Activated CD4-positive, alpha-beta T cell treated with anti-CD3 and anti-CD28 coated beads, Interleukin-2, amount 10 ng/mL, durations not matched to agents 7 days and 5 days (primary cell): ENCODE results near the gene PWP1. TPM values are rescaled to one million over a fixed set of nuclear protein-coding genes. Genes with fewer than 3 reads are reported as not detected.

ENCODE experiments used
- CTCF ChIA-PET: fragments of 350-600 bp; sonication (Branson Sonifier 250); formaldehyde crosslinking; loops from one replicate; lab custom pipeline; 2021; ENCODE audit warnings: antibody characterized with exemption; lab: Charles Lee
- POLR2A ChIA-PET: fragments of 350-600 bp; sonication (Branson Sonifier 250); formaldehyde crosslinking; loops from one replicate; lab custom pipeline; 2021; ENCODE audit warnings: antibody characterized with exemption; lab: Charles Lee
- DNase-seq: peaks from one replicate; pipeline ENCODE4 v3.0.0-alpha.2; 2020
- H3K27ac Mint-ChIP-seq: one replicate; pipeline ENCODE4 v1.8.0; 2021; ENCODE audit warnings: mild to moderate bottlenecking, moderate library complexity, mixed read lengths
- H3K27me3 Mint-ChIP-seq: one replicate; pipeline ENCODE4 v1.8.0; 2021; ENCODE audit warnings: mixed read lengths
- H3K36me3 Mint-ChIP-seq: one replicate; pipeline ENCODE4 v1.8.0; 2021; ENCODE audit warnings: low read depth, mixed read lengths
- H3K4me1 Mint-ChIP-seq: one replicate; pipeline ENCODE4 v1.8.0; 2021; ENCODE audit warnings: mixed read lengths
- H3K4me3 Mint-ChIP-seq: one replicate; pipeline ENCODE4 v1.8.0; 2021; ENCODE audit warnings: mild to moderate bottlenecking, moderate library complexity, mixed read lengths
- H3K9me3 Mint-ChIP-seq: one replicate; pipeline ENCODE4 v1.8.0; 2021; ENCODE audit warnings: mixed read lengths
- total RNA-seq, 2 experiments: library from RNA; stranded (reverse); gene quantifications; one replicate each; pipeline ENCODE4 v1.2.3, GENCODE V29; 2021

The PWP1 gene
- 10 to 100 TPM; 39.3 to 42.5 TPM for total RNA-seq

GRCh38 chr12:107685360-107686248 lies at the start of gene PWP1:
Gene PWP1 (plus strand): TSS chr12:107685799. CDS start chr12:107685900, 101 bp downstream.
- Mint-ChIP-seq H3K4me1 (peaks cover 26% of the 10 kb centered on the region), H3K4me3 (peak within 1 kb of the TSS; percentile 86), H3K27me3 (peaks cover under 1% of the 10 kb centered on the region), H3K27ac (peak within 1 kb of the TSS; percentile 95), H3K9me3 (no peaks in the 10 kb centered on the region), H3K36me3 (peaks cover 25% of the 10 kb centered on the region)
- peak; percentile 96 for DNase-seq
- CTCF ChIA-PET = interaction anchor here (0.6 to 2.0 kb wide), 5 partner anchors 10 to 77 kb away, joined by 3 to 7 read pairs (median 3); no protein-coding TSS in a partner anchor
- POLR2A ChIA-PET = interaction anchor here (0.5 kb wide), 1 partner anchor 76 kb away, joined by 3 read pairs; no protein-coding TSS in a partner anchor

DNA sequence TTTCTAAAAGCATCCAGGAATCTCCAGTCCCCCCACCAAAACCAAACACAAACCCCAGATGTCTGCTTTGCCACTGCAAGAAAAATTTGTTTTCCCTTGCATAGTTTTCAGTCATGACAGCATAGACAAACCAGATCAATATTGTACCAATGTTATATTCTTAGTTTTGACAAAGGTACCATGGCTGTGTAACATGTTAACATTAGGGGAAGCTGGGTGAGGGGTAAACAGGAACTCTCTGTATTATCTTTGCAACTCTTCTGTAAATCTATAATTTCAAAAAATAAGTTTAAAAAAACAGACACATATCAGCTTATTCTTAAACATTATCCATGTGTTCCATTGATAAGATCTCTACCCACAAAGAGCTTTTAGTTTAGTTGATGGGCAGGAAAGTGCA lies 44.4 kb upstream of the PWP1 start:
- no peaks in the 10 kb centered on the region for H3K4me1 Mint-ChIP-seq
- no peak overlapping the region for H3K4me3 Mint-ChIP-seq
- ChIA-PET POLR2A (no interaction called here), CTCF (interaction anchor here (0.5 kb wide), 1 partner anchor 363 kb away, joined by 3 read pairs; no protein-coding TSS in a partner anchor)
- no peak for DNase-seq
- no peaks in the 10 kb centered on the region for H3K27me3 Mint-ChIP-seq
- H3K9me3 Mint-ChIP-seq = no peaks in the 10 kb centered on the region
- no peak overlapping the region for H3K27ac Mint-ChIP-seq
- H3K36me3 Mint-ChIP-seq = peaks cover 7% of the 10 kb centered on the region

DNA sequence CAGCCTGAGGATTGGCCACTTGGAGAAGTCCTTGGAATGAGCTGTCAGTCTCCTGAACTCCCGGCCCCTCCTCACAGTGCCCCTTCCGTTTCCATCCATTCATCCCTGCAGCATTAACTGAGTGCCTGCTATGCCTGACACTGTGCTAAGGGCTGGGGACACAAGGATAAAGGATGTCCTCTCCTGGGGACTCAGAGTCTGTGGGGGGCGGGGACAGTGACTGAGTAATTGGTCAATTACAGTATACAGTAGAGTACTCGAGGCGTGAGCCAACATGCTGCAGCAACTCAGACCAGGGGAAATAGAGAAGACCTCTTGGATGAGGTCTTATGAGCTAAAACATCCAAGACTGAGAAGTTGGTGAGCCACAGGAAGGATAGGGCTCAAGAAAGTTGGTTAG lies 43.4 kb upstream of the PWP1 start:
- Mint-ChIP-seq H3K4me3 (no peak overlapping the region), H3K36me3 (peaks cover 7% of the 10 kb centered on the region)
- CTCF ChIA-PET = interaction anchor here (0.6 kb wide), 1 partner anchor 1772 kb away, joined by 3 read pairs; no protein-coding TSS in a partner anchor

GRCh38 chr12:107645630-107646333 lies 39.8 kb upstream of the PWP1 start:
- POLR2A ChIA-PET = no interaction called here
- Mint-ChIP-seq H3K36me3 (peaks cover 4% of the 10 kb centered on the region), H3K4me3 (no peak overlapping the region), H3K4me1 (no peaks in the 10 kb centered on the region), H3K27me3 (no peaks in the 10 kb centered on the region), H3K9me3 (no peaks in the 10 kb centered on the region), H3K27ac (no peak overlapping the region)
- CTCF ChIA-PET = interaction anchor here (1.3 kb wide), 1 partner anchor 31 kb away, joined by 3 read pairs; no protein-coding TSS in a partner anchor
- no peak for DNase-seq

More for the DNA sequence above, 43.4 kb upstream of the PWP1 start:
- no peak for DNase-seq
- POLR2A ChIA-PET = no interaction called here
- no peaks in the 10 kb centered on the region for H3K4me1 Mint-ChIP-seq
- no peaks in the 10 kb centered on the region for H3K27me3 Mint-ChIP-seq
- no peaks in the 10 kb centered on the region for H3K9me3 Mint-ChIP-seq
- no peak overlapping the region for H3K27ac Mint-ChIP-seq

DNA sequence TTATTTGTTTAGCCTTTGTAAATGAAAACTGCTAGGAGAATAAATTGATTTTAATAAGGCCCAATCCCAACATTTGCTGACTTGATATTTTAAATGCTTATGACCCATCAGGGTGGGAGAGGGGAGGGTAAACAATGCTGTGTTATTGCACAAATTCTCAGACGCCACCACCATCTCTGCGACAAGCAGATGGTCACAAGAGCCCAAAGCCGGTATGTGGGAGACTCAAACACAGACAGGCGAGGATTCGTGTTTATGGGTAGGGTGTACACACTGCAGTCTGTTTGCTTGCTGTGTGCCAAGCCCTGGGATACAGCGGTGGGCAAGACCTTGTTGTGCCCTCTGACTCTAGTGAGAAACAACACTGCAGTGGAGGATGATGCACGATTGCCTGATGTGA lies 39.2 kb upstream of the PWP1 start:
- Mint-ChIP-seq H3K27ac (no peak overlapping the region), H3K27me3 (no peaks in the 10 kb centered on the region), H3K9me3 (no peaks in the 10 kb centered on the region), H3K4me1 (no peaks in the 10 kb centered on the region), H3K36me3 (peaks cover 4% of the 10 kb centered on the region), H3K4me3 (no peak overlapping the region)
- ChIA-PET CTCF (no interaction called here), POLR2A (no interaction called here)
- no peak for DNase-seq

- no peak overlapping the region for H3K27ac Mint-ChIP-seq
- CTCF ChIA-PET = no interaction called here
Observed at GRCh38 chr12:107649661-107650061, 35.9 kb upstream of the PWP1 start.

DNA sequence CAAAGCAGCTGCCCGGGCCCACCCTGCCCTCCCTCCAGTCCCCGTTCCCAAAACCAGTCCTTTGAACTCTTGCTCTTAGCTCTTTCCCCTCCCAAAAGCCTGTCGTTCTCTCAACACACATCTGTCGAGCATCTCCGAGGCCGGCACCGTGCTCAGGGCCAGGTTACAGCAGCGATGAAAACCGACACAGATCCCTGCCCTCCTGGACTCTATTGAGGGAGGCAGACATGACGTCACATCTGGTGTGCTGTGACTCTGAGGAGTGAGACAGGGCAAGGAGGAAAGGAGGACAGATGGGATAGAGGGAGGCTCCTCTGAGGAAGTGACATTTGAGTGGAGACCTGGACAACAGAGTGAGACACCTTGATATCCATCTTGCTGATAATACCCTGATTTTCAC lies 34.6 kb upstream of the PWP1 start:
- H3K4me3 Mint-ChIP-seq = no peak overlapping the region

More at GRCh38 chr12:107649661-107650061, 35.9 kb upstream of the PWP1 start:
- peaks cover 5% of the 10 kb centered on the region for H3K4me1 Mint-ChIP-seq
- DNase-seq = no peak
- no peak overlapping the region for H3K4me3 Mint-ChIP-seq
- H3K36me3 Mint-ChIP-seq = no peaks in the 10 kb centered on the region
- no peaks in the 10 kb centered on the region for H3K27me3 Mint-ChIP-seq
- POLR2A ChIA-PET = no interaction called here
- no peaks in the 10 kb centered on the region for H3K9me3 Mint-ChIP-seq

DNA sequence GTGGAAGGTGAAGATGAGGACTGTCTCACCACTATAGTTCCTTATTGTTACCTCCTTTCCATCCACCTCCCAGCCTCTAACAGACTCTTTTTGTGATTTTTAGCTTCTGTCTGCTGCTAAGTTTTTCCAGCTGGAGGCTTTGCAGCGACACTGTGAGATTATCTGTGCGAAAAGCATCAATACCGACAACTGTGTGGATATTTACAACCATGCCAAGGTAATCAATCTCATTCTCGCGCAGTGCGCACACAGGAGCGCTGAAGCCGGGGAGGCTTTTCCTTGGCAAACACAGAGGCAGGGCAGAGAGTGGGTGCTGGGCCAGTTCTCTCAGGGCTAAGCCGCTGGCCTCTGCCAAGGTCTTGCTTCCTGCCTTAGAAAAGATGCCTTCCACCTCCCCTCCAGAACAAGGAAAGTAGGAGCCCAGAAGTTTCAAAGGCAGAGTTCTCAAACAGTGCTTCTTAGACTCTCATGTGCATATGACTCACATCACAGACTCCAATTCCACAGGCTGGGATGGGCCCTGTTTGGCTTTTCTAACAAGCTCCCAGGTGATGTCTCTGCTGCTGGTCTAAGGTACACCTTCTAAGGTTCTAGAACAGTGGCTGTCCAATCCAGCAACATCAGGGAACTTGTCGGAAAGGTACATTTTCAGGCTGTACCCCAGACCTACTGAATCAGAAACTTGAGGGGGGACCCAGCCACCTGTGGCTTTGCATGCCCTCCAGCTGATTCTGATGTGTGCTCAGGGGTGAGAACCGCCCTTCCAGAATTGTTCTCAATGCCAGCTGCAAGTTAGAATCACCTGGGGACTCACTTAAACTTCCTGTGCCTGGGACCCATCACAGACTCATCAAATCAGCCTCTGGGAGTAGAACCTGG lies 33.8 kb upstream of the PWP1 start:
- ChIA-PET POLR2A (no interaction called here), CTCF (no interaction called here)
- no peaks in the 10 kb centered on the region for H3K9me3 Mint-ChIP-seq
- no peak overlapping the region for H3K27ac Mint-ChIP-seq
- H3K36me3 Mint-ChIP-seq = peaks cover 2% of the 10 kb centered on the region
- no peaks in the 10 kb centered on the region for H3K27me3 Mint-ChIP-seq
- DNase-seq = no peak
- peaks cover 5% of the 10 kb centered on the region for H3K4me1 Mint-ChIP-seq
- H3K4me3 Mint-ChIP-seq = no peak overlapping the region

More for the DNA sequence above, 34.6 kb upstream of the PWP1 start:
- no peak overlapping the region for H3K27ac Mint-ChIP-seq
- peaks cover 2% of the 10 kb centered on the region for H3K36me3 Mint-ChIP-seq
- H3K27me3 Mint-ChIP-seq = no peaks in the 10 kb centered on the region
- H3K9me3 Mint-ChIP-seq = no peaks in the 10 kb centered on the region
- ChIA-PET POLR2A (no interaction called here), CTCF (no interaction called here)
- peaks cover 5% of the 10 kb centered on the region for H3K4me1 Mint-ChIP-seq
- no peak for DNase-seq

- peaks cover 7% of the 10 kb centered on the region for H3K36me3 Mint-ChIP-seq
- H3K4me1 Mint-ChIP-seq = peaks cover 5% of the 10 kb centered on the region
- no peak for DNase-seq
- H3K27ac Mint-ChIP-seq = no peak overlapping the region
- H3K9me3 Mint-ChIP-seq = no peaks in the 10 kb centered on the region
- ChIA-PET CTCF (interaction anchor here (0.7 kb wide), 1 partner anchor 303 kb away, joined by 6 read pairs; no protein-coding TSS in a partner anchor), POLR2A (no interaction called here)
- H3K27me3 Mint-ChIP-seq = no peaks in the 10 kb centered on the region
- no peak overlapping the region for H3K4me3 Mint-ChIP-seq
Observed at GRCh38 chr12:107653519-107653918, 32.1 kb upstream of the PWP1 start.

DNA sequence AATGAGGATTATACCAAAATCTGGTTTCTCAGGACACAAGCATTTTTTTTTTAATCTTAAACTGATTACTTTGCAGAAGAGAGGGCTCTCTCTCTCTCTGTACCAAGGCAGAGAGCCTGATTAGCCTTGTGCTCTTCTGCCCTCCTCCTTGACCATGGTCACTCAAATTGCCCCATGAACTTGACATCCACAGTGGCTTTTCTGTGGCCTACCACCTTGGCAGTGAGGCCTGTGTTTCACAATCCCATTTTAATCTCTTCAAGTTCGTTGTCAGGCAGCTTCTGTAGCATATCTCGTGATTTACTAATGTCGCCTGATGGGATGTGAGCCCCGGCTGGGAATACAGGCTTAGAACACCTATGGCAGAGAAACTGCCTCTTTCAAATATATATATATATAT lies 30.7 kb upstream of the PWP1 start:
- Mint-ChIP-seq H3K4me3 (no peak overlapping the region), H3K36me3 (peaks cover 13% of the 10 kb centered on the region), H3K4me1 (peaks cover 5% of the 10 kb centered on the region), H3K27ac (no peak overlapping the region), H3K9me3 (no peaks in the 10 kb centered on the region), H3K27me3 (no peaks in the 10 kb centered on the region)
- CTCF ChIA-PET = no interaction called here
- no peak for DNase-seq
- POLR2A ChIA-PET = no interaction called here

DNA sequence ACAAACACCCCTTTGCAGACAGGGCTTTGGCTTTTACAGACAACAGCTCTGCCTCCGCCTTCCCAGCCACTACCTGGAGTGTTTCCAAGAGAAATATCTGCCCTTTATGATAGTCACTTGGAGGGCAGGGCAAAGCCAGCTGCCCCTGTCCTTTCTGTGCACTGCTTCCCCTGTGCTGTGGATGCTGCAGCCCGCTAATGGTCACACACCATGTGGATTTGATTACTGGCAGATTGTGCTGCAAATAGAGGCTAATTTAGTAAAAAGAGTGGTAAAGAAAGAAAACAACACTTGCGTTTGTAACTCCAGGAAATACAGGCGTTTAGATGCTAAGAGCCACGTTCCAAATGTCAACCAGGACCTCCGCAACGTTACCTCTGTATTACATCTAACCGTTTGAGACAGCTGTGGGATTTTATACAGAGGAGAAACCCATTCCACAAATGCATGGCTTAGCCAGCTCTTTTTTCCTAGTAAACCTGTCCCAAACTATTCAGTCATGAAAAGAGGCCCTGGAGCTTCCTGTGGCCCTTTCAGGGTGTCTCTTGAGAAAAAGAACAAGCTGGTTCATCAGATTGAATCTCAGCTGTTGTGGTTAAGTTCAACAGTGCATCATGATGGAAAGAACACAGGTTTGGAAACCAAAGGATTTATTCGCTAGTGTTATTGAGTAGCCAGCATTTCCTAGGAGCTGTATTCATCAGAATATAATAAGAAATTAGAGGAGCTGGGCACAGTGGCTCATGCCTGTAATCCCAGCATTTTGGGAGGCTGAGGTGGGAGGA lies 30.1 kb upstream of the PWP1 start:
- ChIA-PET POLR2A (no interaction called here), CTCF (interaction anchor here (1.0 kb wide), 1 partner anchor 55 kb away, joined by 3 read pairs; no protein-coding TSS in a partner anchor)
- H3K4me1 Mint-ChIP-seq = peaks cover 5% of the 10 kb centered on the region
- no peak for DNase-seq
- H3K27ac Mint-ChIP-seq = no peak overlapping the region
- H3K36me3 Mint-ChIP-seq = peaks cover 13% of the 10 kb centered on the region
- no peaks in the 10 kb centered on the region for H3K27me3 Mint-ChIP-seq
- H3K9me3 Mint-ChIP-seq = no peaks in the 10 kb centered on the region
- no peak overlapping the region for H3K4me3 Mint-ChIP-seq
